ENCODE data around the gene ZNF808. TPM values are rescaled to one million over a fixed set of nuclear protein-coding genes. Genes with fewer than 3 reads are reported as not detected.
"Not testable (repeated sequence)": the region's sequence is repeated elsewhere in the genome, so short reads cannot be mapped to it uniquely, and the experiment has no call there.

ZNF808 gene
- total and polyA plus RNA-seq, 2 donors from 2014 or later = 3.4 to 35.8 TPM

DNA sequence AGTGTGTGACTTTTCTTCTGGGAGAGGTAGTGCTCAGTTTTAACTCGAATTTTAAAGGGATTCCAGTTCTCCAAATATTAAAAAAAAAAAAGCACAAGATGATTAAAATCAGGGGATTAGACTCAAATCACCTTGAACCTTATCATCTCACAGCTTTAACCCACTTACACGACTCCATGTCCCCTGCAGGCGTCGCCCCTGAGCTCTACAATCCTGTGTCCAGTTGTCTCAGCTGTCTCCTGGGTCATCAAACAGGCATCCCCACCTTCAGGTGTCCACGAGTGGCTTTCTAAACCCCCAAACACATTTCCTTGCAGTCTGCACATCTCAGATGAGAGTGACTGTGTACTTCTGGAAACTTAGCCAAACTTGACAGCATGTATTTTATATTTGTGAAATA lies 14.1 kb downstream of the ZNF808 start:
- no peaks in the 10 kb centered on the region for H3K27me3 ChIP-seq (ENCODE audit: control insufficient read depth, insufficient read depth, low read length)
- H3K4me3 ChIP-seq (ENCODE audit: low read length in 3 of 3) = no peak overlapping the region
- no peak for DNase-seq
- H3K27ac ChIP-seq (ENCODE audit: low read depth in 2 of 2, low read length in 2 of 2) = no peak overlapping the region
- no peak overlapping the region for H3K9ac ChIP-seq (ENCODE audit: low read length in 3 of 3)
- H3K4me1 ChIP-seq (ENCODE audit: control insufficient read depth in 2 of 3, insufficient read depth in 2 of 3, low read depth in 1 of 3, low read length in 3 of 3) = no peaks in the 10 kb centered on the region
- TF ChIP-seq, protein P1, sequence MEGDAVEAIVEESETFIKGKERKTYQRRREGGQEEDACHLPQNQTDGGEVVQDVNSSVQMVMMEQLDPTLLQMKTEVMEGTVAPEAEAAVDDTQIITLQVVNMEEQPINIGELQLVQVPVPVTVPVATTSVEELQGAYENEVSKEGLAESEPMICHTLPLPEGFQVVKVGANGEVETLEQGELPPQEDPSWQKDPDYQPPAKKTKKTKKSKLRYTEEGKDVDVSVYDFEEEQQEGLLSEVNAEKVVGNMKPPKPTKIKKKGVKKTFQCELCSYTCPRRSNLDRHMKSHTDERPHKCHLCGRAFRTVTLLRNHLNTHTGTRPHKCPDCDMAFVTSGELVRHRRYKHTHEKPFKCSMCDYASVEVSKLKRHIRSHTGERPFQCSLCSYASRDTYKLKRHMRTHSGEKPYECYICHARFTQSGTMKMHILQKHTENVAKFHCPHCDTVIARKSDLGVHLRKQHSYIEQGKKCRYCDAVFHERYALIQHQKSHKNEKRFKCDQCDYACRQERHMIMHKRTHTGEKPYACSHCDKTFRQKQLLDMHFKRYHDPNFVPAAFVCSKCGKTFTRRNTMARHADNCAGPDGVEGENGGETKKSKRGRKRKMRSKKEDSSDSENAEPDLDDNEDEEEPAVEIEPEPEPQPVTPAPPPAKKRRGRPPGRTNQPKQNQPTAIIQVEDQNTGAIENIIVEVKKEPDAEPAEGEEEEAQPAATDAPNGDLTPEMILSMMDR (IDR thresholded peaks at IDR 0.05; ENCODE audit: borderline replicate concordance, extremely low read depth, insufficient read depth) = no peak
- H3K9me3 ChIP-seq (ENCODE audit: control insufficient read depth in 2 of 3, insufficient read depth in 1 of 3, low read length in 3 of 3) = no peaks in the 10 kb centered on the region
- no peak for FAIRE-seq
- intact Hi-C loops (cut with DNase I) = no loop called here
- H3K36me3 ChIP-seq (ENCODE audit: control insufficient read depth in 2 of 3, insufficient read depth in 3 of 3, low read length in 3 of 3) = peaks cover 0 to 12% (median 2%) of the 10 kb centered on the region in 3 donors

GRCh38 chr19:52542541-52542940 lies 15.1 kb downstream of the ZNF808 start:
- H3K4me3 ChIP-seq (ENCODE audit: low read length in 3 of 3); intact Hi-C loops (cut with DNase I); H3K27ac ChIP-seq (ENCODE audit: low read depth in 2 of 2, low read length in 2 of 2); H3K4me1 ChIP-seq (ENCODE audit: control insufficient read depth in 2 of 3, insufficient read depth in 2 of 3, low read depth in 1 of 3, low read length in 3 of 3); H3K9me3 ChIP-seq (ENCODE audit: control insufficient read depth in 2 of 3, insufficient read depth in 1 of 3, low read length in 3 of 3); FAIRE-seq; H3K9ac ChIP-seq (ENCODE audit: low read length in 3 of 3); H3K27me3 ChIP-seq (ENCODE audit: control insufficient read depth, insufficient read depth, low read length); DNase-seq: not testable (repeated sequence)
- H3K36me3 ChIP-seq (ENCODE audit: control insufficient read depth in 2 of 3, insufficient read depth in 3 of 3, low read length in 3 of 3) = peaks cover 0 to 14% (median 2%) of the 10 kb centered on the region in 3 donors

- Histone ChIP-seq H3K9ac (ENCODE audit: low read length in 3 of 3) (no peak overlapping the region), H3K27me3 (ENCODE audit: control insufficient read depth, insufficient read depth, low read length) (no peaks in the 10 kb centered on the region), H3K36me3 (ENCODE audit: control insufficient read depth in 2 of 3, insufficient read depth in 3 of 3, low read length in 3 of 3) (peaks cover 0 to 16% (median 2%) of the 10 kb centered on the region in 3 donors), H3K4me3 (ENCODE audit: low read length in 3 of 3) (no peak overlapping the region), H3K9me3 (ENCODE audit: control insufficient read depth in 2 of 3, insufficient read depth in 1 of 3, low read length in 3 of 3) (no peaks in the 10 kb centered on the region), H3K4me1 (ENCODE audit: control insufficient read depth in 2 of 3, insufficient read depth in 2 of 3, low read depth in 1 of 3, low read length in 3 of 3) (no peaks in the 10 kb centered on the region), H3K27ac (ENCODE audit: low read depth in 2 of 2, low read length in 2 of 2) (no peak overlapping the region)
- FAIRE-seq (no peak), DNase-seq (no peak)
- TF ChIP-seq, protein P1 (IDR thresholded peaks at IDR 0.05; ENCODE audit: borderline replicate concordance, extremely low read depth, insufficient read depth) = no peak
- intact Hi-C loops (cut with DNase I) = no loop called here
Observed at GRCh38 chr19:52542984-52543664, 15.7 kb downstream of the ZNF808 start.

DNA sequence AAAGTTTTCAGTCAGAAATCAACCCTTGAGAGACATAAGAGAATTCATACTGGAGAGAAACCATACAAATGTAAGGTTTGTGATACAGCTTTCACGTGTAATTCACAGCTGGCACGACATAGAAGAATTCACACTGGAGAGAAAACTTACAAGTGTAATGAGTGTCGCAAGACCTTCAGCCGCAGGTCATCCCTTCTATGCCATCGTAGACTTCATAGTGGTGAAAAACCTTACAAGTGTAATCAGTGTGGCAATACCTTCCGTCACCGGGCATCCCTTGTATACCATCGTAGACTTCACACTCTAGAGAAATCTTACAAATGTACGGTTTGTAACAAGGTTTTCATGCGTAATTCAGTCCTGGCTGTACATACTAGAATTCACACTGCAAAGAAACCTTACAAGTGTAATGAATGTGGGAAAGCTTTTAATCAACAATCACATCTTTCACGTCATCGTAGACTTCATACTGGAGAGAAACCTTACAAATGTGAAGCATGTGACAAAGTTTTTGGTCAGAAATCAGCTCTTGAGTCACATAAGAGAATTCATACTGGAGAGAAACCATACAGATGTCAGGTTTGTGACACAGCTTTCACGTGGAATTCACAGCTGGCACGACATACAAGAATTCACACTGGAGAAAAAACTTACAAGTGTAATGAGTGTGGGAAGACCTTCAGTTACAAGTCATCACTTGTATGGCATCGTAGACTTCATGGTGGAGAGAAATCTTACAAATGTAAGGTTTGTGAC lies 26.9 kb downstream of the ZNF808 start:
- TF ChIP-seq, protein P1 (IDR thresholded peaks at IDR 0.05; ENCODE audit: borderline replicate concordance, extremely low read depth, insufficient read depth) = no peak
- intact Hi-C loops (cut with DNase I) = no loop called here
- H3K36me3 ChIP-seq (ENCODE audit: control insufficient read depth in 2 of 3, insufficient read depth in 3 of 3, low read length in 3 of 3) = peaks cover 27 to 58% (median 34%) of the 10 kb centered on the region in 3 donors
- FAIRE-seq (no peak), DNase-seq (no peak)
- no peaks in the 10 kb centered on the region for H3K27me3 ChIP-seq (ENCODE audit: control insufficient read depth, insufficient read depth, low read length)
- peak overlapping the region in 1 of 3 donors; percentile 48 for H3K4me3 ChIP-seq (ENCODE audit: low read length in 3 of 3)
- peaks cover 9 to 36% (median 29%) of the 10 kb centered on the region in 3 donors for H3K9me3 ChIP-seq (ENCODE audit: control insufficient read depth in 2 of 3, insufficient read depth in 1 of 3, low read length in 3 of 3)
- no peaks in the 10 kb centered on the region for H3K4me1 ChIP-seq (ENCODE audit: control insufficient read depth in 2 of 3, insufficient read depth in 2 of 3, low read depth in 1 of 3, low read length in 3 of 3)
- no peak overlapping the region for H3K9ac ChIP-seq (ENCODE audit: low read length in 3 of 3)
- H3K27ac ChIP-seq (ENCODE audit: low read depth in 2 of 2, low read length in 2 of 2) = no peak overlapping the region

Data from kidney (tissue), 14 donors.